WI38 (cell line): Measurements from ENCODE around the gene CLEC4F.

Experiments used
- H3K4me3 ChIP-seq: 2 replicates; pipeline ENCODE4 v1.5.1; 2011; ENCODE audit warnings: low read depth, mild to moderate bottlenecking, control low read depth, low read length
- TF ChIP-seq, protein P1 (sequence below): IDR thresholded peaks from 2 replicates; pipeline ENCODE4 v1.5.1; 2012; ENCODE audit warnings: low read depth, mild to moderate bottlenecking, control low read depth, low read length

The CLEC4F gene, protein sequence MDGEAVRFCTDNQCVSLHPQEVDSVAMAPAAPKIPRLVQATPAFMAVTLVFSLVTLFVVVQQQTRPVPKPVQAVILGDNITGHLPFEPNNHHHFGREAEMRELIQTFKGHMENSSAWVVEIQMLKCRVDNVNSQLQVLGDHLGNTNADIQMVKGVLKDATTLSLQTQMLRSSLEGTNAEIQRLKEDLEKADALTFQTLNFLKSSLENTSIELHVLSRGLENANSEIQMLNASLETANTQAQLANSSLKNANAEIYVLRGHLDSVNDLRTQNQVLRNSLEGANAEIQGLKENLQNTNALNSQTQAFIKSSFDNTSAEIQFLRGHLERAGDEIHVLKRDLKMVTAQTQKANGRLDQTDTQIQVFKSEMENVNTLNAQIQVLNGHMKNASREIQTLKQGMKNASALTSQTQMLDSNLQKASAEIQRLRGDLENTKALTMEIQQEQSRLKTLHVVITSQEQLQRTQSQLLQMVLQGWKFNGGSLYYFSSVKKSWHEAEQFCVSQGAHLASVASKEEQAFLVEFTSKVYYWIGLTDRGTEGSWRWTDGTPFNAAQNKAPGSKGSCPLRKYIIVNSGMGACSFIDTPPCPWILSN

DNA sequence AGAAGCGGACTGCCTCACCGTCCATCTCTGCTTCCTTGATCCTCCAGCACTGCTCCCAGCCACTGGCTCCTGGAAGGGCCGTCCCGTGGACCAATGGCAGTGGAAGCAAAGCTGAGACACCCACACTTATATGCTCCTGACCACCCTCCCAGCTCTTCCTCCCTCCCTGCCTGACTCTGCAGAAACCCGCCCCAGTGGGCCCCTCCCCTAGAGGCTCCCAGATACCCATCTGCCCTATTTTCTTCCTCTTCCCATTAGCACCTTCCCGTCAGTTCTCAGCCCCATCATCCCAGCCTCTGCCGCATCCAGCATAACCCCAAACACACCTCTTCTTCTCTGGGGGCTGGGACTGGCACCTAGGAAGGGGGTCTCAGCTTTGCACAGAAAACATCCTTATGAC is at the start of gene CLEC4F:
Gene CLEC4F, minus strand, starts transcription at position 101 of the 400 bp plus-strand sequence. Its CDS starts 76 bp downstream, at position 25.
- TF ChIP-seq, protein P1, sequence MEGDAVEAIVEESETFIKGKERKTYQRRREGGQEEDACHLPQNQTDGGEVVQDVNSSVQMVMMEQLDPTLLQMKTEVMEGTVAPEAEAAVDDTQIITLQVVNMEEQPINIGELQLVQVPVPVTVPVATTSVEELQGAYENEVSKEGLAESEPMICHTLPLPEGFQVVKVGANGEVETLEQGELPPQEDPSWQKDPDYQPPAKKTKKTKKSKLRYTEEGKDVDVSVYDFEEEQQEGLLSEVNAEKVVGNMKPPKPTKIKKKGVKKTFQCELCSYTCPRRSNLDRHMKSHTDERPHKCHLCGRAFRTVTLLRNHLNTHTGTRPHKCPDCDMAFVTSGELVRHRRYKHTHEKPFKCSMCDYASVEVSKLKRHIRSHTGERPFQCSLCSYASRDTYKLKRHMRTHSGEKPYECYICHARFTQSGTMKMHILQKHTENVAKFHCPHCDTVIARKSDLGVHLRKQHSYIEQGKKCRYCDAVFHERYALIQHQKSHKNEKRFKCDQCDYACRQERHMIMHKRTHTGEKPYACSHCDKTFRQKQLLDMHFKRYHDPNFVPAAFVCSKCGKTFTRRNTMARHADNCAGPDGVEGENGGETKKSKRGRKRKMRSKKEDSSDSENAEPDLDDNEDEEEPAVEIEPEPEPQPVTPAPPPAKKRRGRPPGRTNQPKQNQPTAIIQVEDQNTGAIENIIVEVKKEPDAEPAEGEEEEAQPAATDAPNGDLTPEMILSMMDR = no peak
- no peak within 1 kb of the TSS for H3K4me3 ChIP-seq

DNA sequence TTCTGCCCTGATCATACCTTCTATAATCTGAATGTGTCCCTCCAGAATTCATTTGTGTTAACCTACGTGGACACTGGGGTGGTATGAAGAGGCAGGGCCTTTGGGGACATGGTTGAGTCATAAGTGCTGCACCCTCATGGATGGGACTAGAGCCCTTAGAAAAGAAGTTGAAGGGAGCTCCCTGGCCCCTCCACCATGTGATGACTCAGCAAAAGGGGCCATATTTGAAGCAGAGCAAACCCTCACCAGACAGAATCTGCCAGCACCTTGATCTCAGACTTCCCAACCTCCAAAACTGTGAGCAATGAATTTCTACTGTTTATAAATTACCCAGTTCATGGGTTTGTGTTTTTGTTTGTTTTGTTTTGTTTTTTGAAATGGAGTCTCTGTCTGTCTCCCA is 48.6 kb upstream of the CLEC4F start:
- TF ChIP-seq, protein P1 = no peak
- H3K4me3 ChIP-seq = no peak overlapping the region

DNA sequence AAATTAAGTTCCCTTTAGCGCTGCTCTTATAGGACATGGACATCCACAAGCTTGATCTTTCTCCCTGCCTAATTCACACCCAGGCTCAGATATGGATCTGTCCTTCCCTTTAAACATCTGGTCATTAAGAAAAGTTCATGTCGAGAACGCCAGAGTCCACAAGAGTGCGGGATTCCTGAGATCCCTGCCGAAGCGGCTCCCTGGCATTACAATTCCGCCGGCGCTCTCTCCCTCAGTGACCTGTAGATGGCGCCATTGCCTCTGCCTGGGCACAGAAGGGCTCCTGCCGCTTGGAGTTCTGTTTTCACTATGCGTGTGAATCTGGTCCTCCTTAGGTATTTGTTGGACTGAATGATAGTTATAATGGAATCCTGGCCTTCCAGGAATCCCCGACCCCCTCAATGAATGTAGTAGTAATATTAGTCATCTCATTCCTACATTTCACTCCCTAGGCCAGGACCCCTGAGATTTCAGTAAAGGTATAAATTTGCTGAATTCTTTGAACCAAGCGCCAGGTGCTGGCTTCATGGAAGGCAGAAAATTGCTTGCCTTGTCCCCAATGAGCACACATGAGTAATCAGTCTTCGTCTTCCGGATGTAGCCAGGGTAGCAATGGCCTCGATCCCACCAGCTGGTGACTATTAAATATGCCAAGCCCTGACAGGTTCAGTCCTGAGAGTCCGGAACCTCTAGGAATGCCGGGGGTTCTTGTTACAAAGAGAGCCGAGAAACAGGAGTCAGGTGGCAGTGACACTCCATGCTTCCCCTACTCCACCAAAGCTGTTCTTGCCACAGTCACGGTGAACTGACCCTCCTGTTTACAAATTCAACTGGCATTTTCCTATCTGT is 41.6 kb upstream of the CLEC4F start:
- TF ChIP-seq, protein P1 = peak; percentile 98
- H3K4me3 ChIP-seq = no peak overlapping the region

DNA sequence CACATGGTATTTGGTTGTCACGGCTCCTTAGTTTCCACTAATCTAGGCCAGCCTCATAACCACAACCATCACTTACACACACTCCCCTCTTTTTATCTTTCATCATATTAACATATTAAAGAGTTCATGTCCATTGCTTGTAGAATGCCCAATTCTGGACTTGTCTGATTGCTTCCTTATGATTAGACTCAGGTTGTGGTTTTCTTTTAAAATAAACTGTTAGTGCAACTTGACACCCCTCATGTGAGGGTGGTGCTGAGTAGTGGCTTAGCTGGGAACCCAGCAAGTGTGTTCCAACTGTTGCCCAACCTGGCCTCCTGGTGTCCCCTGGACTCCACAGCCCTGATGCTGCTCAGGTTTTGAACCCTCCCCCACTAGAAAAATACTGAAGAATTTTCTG is 35.3 kb upstream of the CLEC4F start:
- TF ChIP-seq, protein P1 = no peak
- H3K4me3 ChIP-seq = no peak overlapping the region

DNA sequence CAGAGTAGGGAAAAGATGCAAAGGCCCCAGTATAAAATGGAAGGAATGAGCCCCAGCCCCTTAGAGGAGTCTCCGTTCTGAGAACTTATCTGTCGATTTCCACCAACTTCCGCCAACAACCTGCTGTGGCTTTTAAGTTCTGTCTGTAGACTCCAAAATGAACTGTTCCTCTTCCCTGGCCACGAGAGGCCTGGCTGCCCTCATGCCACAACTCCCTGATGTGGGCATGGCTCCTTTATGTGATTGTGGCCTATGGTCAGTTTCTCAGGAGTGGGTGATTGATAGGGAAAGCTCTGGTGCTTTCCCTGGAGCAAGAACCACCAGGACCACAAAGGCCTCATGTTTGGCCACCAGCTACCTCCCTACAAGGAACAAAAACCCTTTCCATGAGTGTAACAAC is 34.0 kb upstream of the CLEC4F start:
- no peak overlapping the region for H3K4me3 ChIP-seq
- TF ChIP-seq, protein P1 = no peak

DNA sequence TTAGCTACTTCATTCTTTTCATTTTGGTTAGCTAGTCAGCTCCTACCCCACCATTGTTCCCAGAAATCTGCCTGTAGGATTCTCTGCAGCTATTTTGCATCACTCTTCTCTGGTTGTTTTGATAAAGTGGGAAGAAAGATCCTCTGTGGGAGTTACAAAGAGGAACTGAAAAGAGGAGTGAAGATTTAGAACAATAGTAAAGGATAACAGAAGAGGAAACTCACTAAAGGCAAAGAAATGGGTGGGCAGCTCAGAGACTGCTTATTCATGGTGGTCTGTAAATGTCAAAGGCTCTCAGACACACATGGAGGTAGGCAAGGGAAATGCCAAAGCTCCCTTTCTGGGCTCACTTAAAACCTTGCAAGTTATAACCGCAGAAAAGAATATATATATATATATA is 32.4 kb upstream of the CLEC4F start:
- H3K4me3 ChIP-seq = no peak overlapping the region
- TF ChIP-seq, protein P1 = no peak
